Gastroesophageal sphincter (tissue), 3 donors: Measurements from ENCODE around the gene MOG.

Experiments
- CTCF ChIP-seq, 4 experiments: fragments of 200-600 bp in 2 of 4; fragments of 450-650 bp in 2 of 4; sonication (generic) in 1 of 4; IDR thresholded peaks; one replicate each; pipeline ENCODE4 v1.5.1; 2017 to 2019; ENCODE audit warnings: antibody characterized with exemption in 4 of 4, mild to moderate bottlenecking in 2 of 4, moderate library complexity in 2 of 4
- EP300 ChIP-seq: sonication (generic); formaldehyde crosslinking; IDR thresholded peaks from one replicate; pipeline ENCODE4 v1.6.1; 2017; ENCODE audit warnings: antibody characterized with exemption, mild to moderate bottlenecking
- POLR2A ChIP-seq, 2 donors: fragments of 450-650 bp; IDR thresholded peaks; one replicate each; pipeline ENCODE4 v1.6.1; 2017; ENCODE audit warnings: antibody characterized with exemption in 2 of 2, mild to moderate bottlenecking in 2 of 2, moderate library complexity in 1 of 2
- POLR2AphosphoS5 ChIP-seq: sonication (generic); formaldehyde crosslinking; IDR thresholded peaks from one replicate; pipeline ENCODE4 v1.6.1; 2017; ENCODE audit warnings: antibody characterized with exemption

GRCh38 chr6:29675561-29675960, 18.7 kb downstream of the MOG start:
- TF ChIP-seq CTCF (IDR thresholded peaks at IDR 0.05) = no peak
- TF ChIP-seq POLR2A (IDR thresholded peaks at IDR 0.05) = no peak
- no peak for TF ChIP-seq EP300
- TF ChIP-seq POLR2AphosphoS5 = no peak
